Erythroblast (primary cell): ENCODE results near the gene C19orf12.

ENCODE experiments used
- GATA1 ChIP-seq: IDR thresholded peaks from 2 replicates; pipeline ENCODE4 v1.6.1; 2011; ENCODE audit warnings: low read depth, mild to moderate bottlenecking, control low read depth, low read length, moderate library complexity
- POLR2A ChIP-seq: IDR thresholded peaks from 2 replicates; pipeline ENCODE4 v1.6.1; 2011; ENCODE audit warnings: mild to moderate bottlenecking, low read length

- TF ChIP-seq POLR2A = no peak
- no peak for TF ChIP-seq GATA1
Observed at GRCh38 chr19:29708554-29709439, 6.3 kb downstream of the C19orf12 start.
